GM18873 (cell line): ENCODE measurements around the gene TCOF1.

Experiments
- ATAC-seq: cut with Tn5 transposase; IDR thresholded peaks from one replicate; pipeline ENCODE4 v1.9.1; 2021; ENCODE audit warnings: mild to moderate bottlenecking, moderate library complexity, moderate number of reproducible peaks; ENCODE audit not compliant: unreplicated experiment, low FRiP score

TCOF1 gene

GRCh38 chr5:150357326-150358260 lies at the start of gene TCOF1:
Gene TCOF1, plus strand, starts transcription at chr5:150357697. Its CDS starts 50 bp downstream, at chr5:150357747.
- peak; percentile 92 for ATAC-seq

GRCh38 chr5:150309101-150309885 lies 48.2 kb upstream of the TCOF1 start:
- ATAC-seq, result no peak

- ATAC-seq, result no peak
Measured at GRCh38 chr5:150309886-150310239, 47.6 kb upstream of the TCOF1 start.

- no peak for ATAC-seq
Measured at GRCh38 chr5:150310246-150310645, 47.3 kb upstream of the TCOF1 start.

- no peak for ATAC-seq
Measured at GRCh38 chr5:150311015-150311692, 46.3 kb upstream of the TCOF1 start.

GRCh38 chr5:150312518-150312917 lies 45.0 kb upstream of the TCOF1 start:
- no peak for ATAC-seq

- ATAC-seq, result no peak
Measured at GRCh38 chr5:150313501-150313900, 44.0 kb upstream of the TCOF1 start.

GRCh38 chr5:150313921-150314716 lies 43.4 kb upstream of the TCOF1 start:
- no peak for ATAC-seq

GRCh38 chr5:150315245-150315644 lies 42.3 kb upstream of the TCOF1 start:
- no peak for ATAC-seq

GRCh38 chr5:150316320-150316719 lies 41.2 kb upstream of the TCOF1 start:
- ATAC-seq, result no peak

GRCh38 chr5:150317048-150318003 lies 40.2 kb upstream of the TCOF1 start:
- ATAC-seq, result no peak

- no peak for ATAC-seq
Measured at GRCh38 chr5:150318613-150319483, 38.6 kb upstream of the TCOF1 start.

- no peak for ATAC-seq
Measured at GRCh38 chr5:150319484-150319790, 38.1 kb upstream of the TCOF1 start.

- no peak for ATAC-seq
Measured at GRCh38 chr5:150320044-150320613, 37.4 kb upstream of the TCOF1 start.

- no peak for ATAC-seq
Measured at GRCh38 chr5:150321211-150321610, 36.3 kb upstream of the TCOF1 start.

GRCh38 chr5:150321784-150322183 lies 35.7 kb upstream of the TCOF1 start:
- no peak for ATAC-seq

GRCh38 chr5:150322202-150322601 lies 35.3 kb upstream of the TCOF1 start:
- ATAC-seq, result no peak

- no peak for ATAC-seq
Measured at GRCh38 chr5:150323092-150323491, 34.4 kb upstream of the TCOF1 start.
